ENCODE measurements around the gene ARHGEF6.

ARHGEF6 gene, protein sequence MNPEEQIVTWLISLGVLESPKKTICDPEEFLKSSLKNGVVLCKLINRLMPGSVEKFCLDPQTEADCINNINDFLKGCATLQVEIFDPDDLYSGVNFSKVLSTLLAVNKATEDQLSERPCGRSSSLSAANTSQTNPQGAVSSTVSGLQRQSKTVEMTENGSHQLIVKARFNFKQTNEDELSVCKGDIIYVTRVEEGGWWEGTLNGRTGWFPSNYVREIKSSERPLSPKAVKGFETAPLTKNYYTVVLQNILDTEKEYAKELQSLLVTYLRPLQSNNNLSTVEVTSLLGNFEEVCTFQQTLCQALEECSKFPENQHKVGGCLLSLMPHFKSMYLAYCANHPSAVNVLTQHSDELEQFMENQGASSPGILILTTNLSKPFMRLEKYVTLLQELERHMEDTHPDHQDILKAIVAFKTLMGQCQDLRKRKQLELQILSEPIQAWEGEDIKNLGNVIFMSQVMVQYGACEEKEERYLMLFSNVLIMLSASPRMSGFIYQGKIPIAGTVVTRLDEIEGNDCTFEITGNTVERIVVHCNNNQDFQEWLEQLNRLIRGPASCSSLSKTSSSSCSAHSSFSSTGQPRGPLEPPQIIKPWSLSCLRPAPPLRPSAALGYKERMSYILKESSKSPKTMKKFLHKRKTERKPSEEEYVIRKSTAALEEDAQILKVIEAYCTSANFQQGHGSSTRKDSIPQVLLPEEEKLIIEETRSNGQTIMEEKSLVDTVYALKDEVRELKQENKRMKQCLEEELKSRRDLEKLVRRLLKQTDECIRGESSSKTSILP

DNA sequence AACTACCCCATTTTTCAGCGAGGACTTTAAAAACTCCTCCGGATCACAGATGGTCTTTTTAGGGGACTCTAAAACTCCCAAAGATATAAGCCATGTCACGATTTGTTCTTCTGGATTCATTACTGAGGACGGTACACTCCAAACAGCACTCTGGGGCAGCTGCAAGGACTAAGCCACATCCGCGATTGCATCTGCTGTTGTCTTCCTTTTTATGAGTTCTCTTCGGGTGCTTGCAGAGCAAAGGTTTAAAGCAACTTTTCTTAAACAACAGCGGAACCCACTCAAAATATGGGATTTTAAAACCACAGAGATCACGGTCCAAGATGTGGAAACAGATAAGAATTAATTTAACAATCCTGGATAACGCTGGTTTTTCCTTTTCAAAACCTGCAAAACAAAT, at the start of gene ARHGEF6:
Gene ARHGEF6, minus strand, starts transcription at position 170 of the 400 bp plus-strand sequence. Its CDS starts 50 bp downstream, at position 120.
- Histone ChIP-seq H3K27me3 (ENCODE audit: control insufficient read depth, low read length) (no peaks in the 10 kb centered on the region), H3K9me2 (replicated peaks; ENCODE audit: control insufficient read depth, low read length) (no peaks in the 10 kb centered on the region), H3K4me3 (ENCODE audit: low read length) (peak within 1 kb of the TSS; percentile 84), H3K79me2 (ENCODE audit: control insufficient read depth, low read length) (peaks cover 47% of the 10 kb centered on the region), H4K20me1 (ENCODE audit: control insufficient read depth, insufficient read depth, low read depth, low read length) (no peaks in the 10 kb centered on the region), H3F3A (ENCODE audit: control insufficient read depth, insufficient read depth) (no peaks in the 10 kb centered on the region), H3K4me1 (ENCODE audit: control insufficient read depth, low read length) (peaks cover 65% of the 10 kb centered on the region), H3K9me3 (ENCODE audit: control insufficient read depth, insufficient read depth, low read length) (no peaks in the 10 kb centered on the region), H3K27ac (ENCODE audit: low read depth, low read length) (peak within 1 kb of the TSS; percentile 82), H3K36me3 (ENCODE audit: control insufficient read depth, low read length) (peaks cover 18% of the 10 kb centered on the region), H3K4me2 (ENCODE audit: low read length) (peak within 1 kb of the TSS; percentile 90)
- TF ChIP-seq, protein P1, sequence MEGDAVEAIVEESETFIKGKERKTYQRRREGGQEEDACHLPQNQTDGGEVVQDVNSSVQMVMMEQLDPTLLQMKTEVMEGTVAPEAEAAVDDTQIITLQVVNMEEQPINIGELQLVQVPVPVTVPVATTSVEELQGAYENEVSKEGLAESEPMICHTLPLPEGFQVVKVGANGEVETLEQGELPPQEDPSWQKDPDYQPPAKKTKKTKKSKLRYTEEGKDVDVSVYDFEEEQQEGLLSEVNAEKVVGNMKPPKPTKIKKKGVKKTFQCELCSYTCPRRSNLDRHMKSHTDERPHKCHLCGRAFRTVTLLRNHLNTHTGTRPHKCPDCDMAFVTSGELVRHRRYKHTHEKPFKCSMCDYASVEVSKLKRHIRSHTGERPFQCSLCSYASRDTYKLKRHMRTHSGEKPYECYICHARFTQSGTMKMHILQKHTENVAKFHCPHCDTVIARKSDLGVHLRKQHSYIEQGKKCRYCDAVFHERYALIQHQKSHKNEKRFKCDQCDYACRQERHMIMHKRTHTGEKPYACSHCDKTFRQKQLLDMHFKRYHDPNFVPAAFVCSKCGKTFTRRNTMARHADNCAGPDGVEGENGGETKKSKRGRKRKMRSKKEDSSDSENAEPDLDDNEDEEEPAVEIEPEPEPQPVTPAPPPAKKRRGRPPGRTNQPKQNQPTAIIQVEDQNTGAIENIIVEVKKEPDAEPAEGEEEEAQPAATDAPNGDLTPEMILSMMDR (IDR thresholded peaks at IDR 0.05; ENCODE audit: low read depth, low read length, poor library complexity, severe bottlenecking): no peak
- TF ChIP-seq EZH2phosphoT487 (IDR thresholded peaks at IDR 0.05; ENCODE audit: borderline replicate concordance, low read length): no peak

DNA sequence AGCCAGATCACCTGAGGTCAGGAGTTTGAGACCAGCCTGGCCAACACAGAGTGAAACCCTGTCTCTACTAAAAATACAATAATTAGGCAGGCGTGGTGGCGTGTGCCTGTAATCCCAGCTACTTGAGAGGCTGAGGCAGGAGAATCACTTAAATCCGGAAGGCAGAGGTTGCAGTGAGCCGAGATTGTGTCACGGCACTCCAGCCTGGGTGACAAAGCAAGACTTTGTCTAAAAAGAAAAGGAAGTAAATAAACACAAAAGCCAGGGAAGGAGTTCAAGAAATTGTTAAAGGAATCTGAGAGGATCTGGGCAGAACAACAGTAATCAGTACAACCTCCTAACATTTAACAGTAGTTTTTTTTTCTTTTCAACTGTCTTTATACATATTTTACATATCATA, 48.7 kb upstream of the ARHGEF6 start:
- TF ChIP-seq, protein P1 (IDR thresholded peaks at IDR 0.05; ENCODE audit: low read depth, low read length, poor library complexity, severe bottlenecking): no peak
- no peak for TF ChIP-seq EZH2phosphoT487 (IDR thresholded peaks at IDR 0.05; ENCODE audit: borderline replicate concordance, low read length)
- H3K4me1 ChIP-seq (ENCODE audit: control insufficient read depth, low read length): no peaks in the 10 kb centered on the region

GRCh38 chrX:136828830-136829229, 48.1 kb upstream of the ARHGEF6 start:
- no peaks in the 10 kb centered on the region for H3K36me3 ChIP-seq (ENCODE audit: control insufficient read depth, low read length)
- no peaks in the 10 kb centered on the region for H3K4me1 ChIP-seq (ENCODE audit: control insufficient read depth, low read length)

More for the DNA sequence above, 48.7 kb upstream of the ARHGEF6 start:
- Histone ChIP-seq H3K4me3 (ENCODE audit: low read length) (no peak overlapping the region), H3K4me2 (ENCODE audit: low read length) (no peak overlapping the region), H4K20me1 (ENCODE audit: control insufficient read depth, insufficient read depth, low read depth, low read length) (no peaks in the 10 kb centered on the region), H3K9me2 (replicated peaks; ENCODE audit: control insufficient read depth, low read length) (no peaks in the 10 kb centered on the region), H3K9me3 (ENCODE audit: control insufficient read depth, insufficient read depth, low read length) (no peaks in the 10 kb centered on the region), H3K79me2 (ENCODE audit: control insufficient read depth, low read length) (no peaks in the 10 kb centered on the region), H3K27ac (ENCODE audit: low read depth, low read length) (no peak overlapping the region), H3F3A (ENCODE audit: control insufficient read depth, insufficient read depth) (no peaks in the 10 kb centered on the region), H3K27me3 (ENCODE audit: control insufficient read depth, low read length) (no peaks in the 10 kb centered on the region), H3K36me3 (ENCODE audit: control insufficient read depth, low read length) (no peaks in the 10 kb centered on the region)

More at GRCh38 chrX:136828830-136829229, 48.1 kb upstream of the ARHGEF6 start:
- no peaks in the 10 kb centered on the region for H3K9me3 ChIP-seq (ENCODE audit: control insufficient read depth, insufficient read depth, low read length)
- no peaks in the 10 kb centered on the region for H3K9me2 ChIP-seq (replicated peaks; ENCODE audit: control insufficient read depth, low read length)
- no peak overlapping the region for H3K4me2 ChIP-seq (ENCODE audit: low read length)
- no peak overlapping the region for H3K27ac ChIP-seq (ENCODE audit: low read depth, low read length)
- no peaks in the 10 kb centered on the region for H3K27me3 ChIP-seq (ENCODE audit: control insufficient read depth, low read length)
- H3K4me3 ChIP-seq (ENCODE audit: low read length): no peak overlapping the region
- no peaks in the 10 kb centered on the region for H4K20me1 ChIP-seq (ENCODE audit: control insufficient read depth, insufficient read depth, low read depth, low read length)
- TF ChIP-seq, protein P1 (IDR thresholded peaks at IDR 0.05; ENCODE audit: low read depth, low read length, poor library complexity, severe bottlenecking): no peak
- TF ChIP-seq EZH2phosphoT487 (IDR thresholded peaks at IDR 0.05; ENCODE audit: borderline replicate concordance, low read length): no peak
- no peaks in the 10 kb centered on the region for H3K79me2 ChIP-seq (ENCODE audit: control insufficient read depth, low read length)
- H3F3A ChIP-seq (ENCODE audit: control insufficient read depth, insufficient read depth): no peaks in the 10 kb centered on the region
